ENCODE measurements around the gene SLAMF1.
"Not testable (repeated sequence)": the region's sequence is repeated elsewhere in the genome, so short reads cannot be mapped to it uniquely, and the experiment has no call there.

The SLAMF1 gene

DNA sequence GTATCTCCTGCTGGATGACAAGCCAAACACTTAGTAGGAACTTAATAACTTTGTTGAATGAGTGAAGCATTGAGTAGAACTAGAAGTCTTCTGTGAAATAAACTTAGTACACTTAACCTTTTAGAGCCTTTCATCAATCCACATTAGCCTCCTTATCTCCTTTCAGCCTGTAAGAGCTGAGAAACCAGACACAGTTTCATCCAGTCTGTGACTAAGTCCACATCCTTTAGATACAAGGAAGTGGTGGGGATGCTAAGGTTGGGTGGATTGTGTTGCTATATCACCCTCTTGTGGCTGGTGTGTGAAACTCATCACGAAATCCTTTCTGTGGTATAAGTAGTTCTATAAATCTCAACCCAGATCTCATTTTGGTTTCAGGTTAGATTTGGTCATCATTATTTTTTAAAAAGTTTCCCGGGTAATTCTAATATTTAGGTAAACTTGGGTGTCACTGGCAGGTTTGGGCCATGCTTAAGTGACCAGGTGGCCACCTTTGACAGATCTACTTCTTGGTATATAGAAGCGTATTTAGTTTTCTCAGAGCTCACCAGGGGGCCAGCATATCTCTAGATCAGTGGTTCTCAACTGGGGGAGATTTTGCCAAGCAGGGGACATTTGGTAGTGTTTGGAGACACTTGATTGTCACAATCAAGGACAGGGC, 39.7 kb downstream of the SLAMF1 start:
- in situ Hi-C loops (cut with MboI; ENCODE audit: low sequenced_read_pairs): loop anchor here (10.0 kb wide), 2 partner anchors 62 to 182 kb away; no protein-coding TSS in a partner anchor

DNA sequence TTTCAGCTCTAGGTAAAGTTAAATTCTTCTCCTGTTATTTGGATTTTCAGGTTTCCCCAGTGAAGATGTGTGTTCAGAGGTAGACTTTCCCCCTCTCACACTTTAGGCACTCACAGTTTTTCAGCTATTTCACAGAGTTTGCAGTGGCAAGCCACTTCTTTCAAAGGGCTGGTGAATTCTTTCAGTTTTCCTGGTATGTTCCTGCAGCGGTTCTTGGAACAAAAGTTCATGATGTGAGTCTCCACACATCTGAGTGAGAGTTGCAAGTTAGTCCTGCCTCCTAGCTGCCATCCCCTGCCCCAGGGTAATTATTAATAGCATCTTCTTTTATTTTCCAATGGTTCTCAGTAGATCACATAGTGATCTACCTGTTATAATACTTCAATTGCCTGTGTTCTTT, 40.2 kb downstream of the SLAMF1 start:
- in situ Hi-C loops (cut with MboI; ENCODE audit: low sequenced_read_pairs): loop anchor here (10.0 kb wide), 2 partner anchors 62 to 182 kb away; no protein-coding TSS in a partner anchor

DNA sequence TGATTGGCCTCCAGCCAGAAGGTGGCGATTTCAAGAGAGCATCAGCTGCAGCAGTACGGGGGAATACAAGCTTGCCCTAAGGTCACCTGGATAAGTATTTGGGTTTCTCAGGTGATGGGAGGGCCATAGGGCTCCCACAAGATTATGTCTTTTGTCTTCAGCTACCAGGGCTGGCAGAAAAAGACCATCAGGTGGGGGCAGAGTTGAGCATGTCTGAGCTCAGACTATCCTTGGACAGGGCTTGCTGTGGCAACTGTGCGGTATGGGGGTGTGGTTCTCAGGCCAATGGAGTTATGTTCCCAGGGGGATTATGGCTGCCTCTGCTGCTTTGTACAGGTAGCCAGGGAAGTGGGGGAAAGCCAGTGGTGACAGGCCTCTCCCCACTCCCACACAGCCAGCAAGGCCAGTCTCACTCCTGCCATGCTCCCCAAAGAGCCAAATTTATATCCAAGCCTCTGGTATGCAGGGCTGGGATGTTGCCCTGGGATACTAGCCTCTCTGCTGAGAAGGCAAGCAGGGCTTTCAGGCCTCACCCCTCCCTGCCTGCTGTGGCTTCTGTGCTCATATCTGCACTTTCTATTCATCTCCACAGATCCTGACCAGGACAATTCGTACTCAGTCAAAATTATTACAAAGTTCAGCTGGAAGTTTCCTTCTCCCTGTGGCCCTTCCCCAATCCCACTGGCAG, 40.9 kb downstream of the SLAMF1 start:
- in situ Hi-C loops (cut with MboI; ENCODE audit: low sequenced_read_pairs): loop anchor here (10.0 kb wide), 2 partner anchors 61 to 181 kb away; no protein-coding TSS in a partner anchor

DNA sequence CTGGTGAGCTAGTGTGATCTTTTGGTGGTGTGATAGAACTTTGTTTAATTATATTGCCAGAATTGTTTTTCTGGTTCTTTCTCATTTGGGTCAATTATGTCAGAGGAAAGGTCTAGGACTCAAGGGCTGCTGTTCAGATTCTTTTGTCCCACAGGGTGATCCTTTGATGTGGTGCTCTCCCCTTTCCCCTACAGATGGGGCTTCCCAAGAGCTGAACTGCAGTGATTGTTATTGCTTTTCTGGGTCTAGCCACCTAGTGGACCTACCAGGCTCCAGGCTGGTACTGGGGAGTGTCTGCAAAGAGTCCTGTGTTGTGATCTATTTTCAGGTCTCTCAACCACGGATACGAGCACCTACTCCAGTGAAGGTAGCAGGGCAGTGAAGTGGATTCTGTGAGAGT, 41.6 kb downstream of the SLAMF1 start:
- in situ Hi-C loops (cut with MboI; ENCODE audit: low sequenced_read_pairs): loop anchor here (10.0 kb wide), 2 partner anchors 60 to 180 kb away; no protein-coding TSS in a partner anchor

GRCh38 chr1:160597705-160598104, 49.1 kb downstream of the SLAMF1 start:
- in situ Hi-C loops (cut with MboI; ENCODE audit: low sequenced_read_pairs): no loop called here

DNA sequence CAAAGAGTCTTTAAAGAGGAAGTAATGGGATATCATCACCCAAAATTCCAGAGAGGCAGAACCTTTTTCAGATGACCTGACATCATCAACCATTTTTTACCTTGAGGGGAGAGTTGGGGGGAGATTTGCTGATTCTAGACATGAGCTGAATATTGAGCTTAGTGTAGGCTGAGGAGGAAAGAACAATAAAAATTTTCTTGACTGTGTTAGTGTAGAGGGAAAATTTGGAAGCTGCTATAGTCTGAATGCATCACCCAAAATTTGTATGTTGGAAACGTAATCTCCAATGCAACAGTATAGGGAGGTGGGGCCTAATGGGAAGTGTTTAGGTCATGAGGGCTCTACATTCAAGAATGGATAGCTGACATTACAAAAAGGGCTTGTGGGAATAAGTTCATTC, 49.8 kb downstream of the SLAMF1 start:
- in situ Hi-C loops (cut with MboI; ENCODE audit: low sequenced_read_pairs): no loop called here

DNA sequence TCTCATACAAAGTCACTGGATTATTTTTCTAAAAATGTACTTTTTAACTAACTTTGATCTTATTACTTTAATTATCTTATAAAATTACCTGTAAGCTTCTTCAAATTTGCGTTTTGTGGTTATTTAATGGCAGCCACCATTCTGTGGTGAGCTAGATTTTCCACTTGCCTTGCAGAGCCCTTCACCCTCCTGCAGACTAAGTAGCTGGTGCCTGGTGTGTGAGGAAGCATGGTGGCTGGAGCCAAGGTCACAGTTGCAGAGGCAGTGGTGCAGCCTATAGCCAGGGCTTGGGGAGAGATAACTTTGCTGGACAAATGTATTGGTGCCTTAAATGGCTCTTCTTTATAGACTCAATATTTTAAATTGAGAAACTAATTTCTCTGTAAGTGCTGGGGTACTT, 56.4 kb downstream of the SLAMF1 start:
- in situ Hi-C loops (cut with MboI; ENCODE audit: low sequenced_read_pairs): no loop called here

GRCh38 chr1:160588468-160588867, 58.4 kb downstream of the SLAMF1 start:
- in situ Hi-C loops (cut with MboI; ENCODE audit: low sequenced_read_pairs): no loop called here

GRCh38 chr1:160584784-160585183, 62.1 kb downstream of the SLAMF1 start:
- in situ Hi-C loops (cut with MboI; ENCODE audit: low sequenced_read_pairs): no loop called here

DNA sequence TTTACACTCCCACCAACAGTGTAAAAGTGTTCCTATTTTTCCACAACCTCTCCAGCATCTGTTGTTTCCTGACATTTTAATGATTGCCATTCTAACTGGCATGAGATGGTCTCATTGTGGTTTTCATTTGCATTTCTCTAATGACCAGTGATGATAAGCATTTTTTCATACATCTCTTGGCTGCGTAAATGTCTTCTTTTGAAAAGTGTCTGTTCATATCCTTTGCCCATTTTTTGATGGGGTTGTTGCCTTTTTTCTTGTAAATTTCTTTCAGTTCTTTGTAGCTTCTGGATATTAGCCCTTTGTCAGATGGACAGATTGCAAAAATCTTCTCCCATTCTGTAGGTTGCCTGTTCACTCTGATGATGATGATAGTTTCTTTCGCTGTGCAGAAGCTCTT, 63.9 kb downstream of the SLAMF1 start:
- in situ Hi-C loops (cut with MboI; ENCODE audit: low sequenced_read_pairs): not testable (repeated sequence)

DNA sequence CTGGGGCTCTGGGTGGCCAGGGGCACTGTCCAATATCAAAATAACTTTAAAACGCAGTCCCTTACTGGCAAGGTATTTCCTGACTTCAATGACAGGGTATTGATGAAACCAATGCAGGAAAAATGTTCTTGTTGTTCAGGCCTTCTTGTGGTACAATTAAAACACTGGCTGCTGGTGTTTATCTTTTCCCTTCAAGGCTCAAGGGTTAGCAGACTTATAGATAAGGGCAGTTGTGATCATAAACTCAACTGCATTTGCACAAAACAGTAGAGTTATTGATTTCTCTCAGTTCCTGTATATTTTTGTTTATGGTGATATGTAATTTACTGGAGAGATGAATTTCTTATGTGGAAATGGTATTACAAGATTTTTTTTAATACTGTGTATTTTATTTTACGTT, 64.9 kb downstream of the SLAMF1 start:
- in situ Hi-C loops (cut with MboI; ENCODE audit: low sequenced_read_pairs): no loop called here

DNA sequence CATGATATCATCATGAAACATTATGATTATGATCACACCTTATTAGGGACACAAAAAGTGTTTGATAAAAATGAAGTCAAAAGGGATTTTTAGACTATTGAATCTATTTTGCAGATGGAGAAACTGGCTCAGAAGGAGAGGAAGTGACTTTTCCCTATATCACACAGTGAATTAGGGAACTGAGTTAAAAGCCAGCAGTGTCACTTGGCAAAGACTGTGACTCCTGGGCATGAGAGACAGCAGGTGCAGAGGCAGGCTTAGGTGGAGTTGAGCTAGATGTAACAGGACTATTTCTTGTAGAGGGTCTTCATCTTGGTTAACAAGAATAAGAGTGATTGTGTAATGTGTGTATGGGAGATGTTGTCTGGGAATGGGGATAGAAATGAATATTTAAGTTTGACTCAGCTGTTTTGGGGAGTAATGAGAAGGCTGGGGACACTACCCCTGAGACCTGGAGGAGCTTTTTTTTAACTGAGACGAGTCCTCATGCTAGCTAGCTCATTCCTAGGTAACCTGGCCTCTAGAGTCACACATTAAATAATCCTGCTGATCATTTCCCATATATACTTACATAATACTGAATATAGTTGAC, 66.5 kb downstream of the SLAMF1 start:
- in situ Hi-C loops (cut with MboI; ENCODE audit: low sequenced_read_pairs): no loop called here

DNA sequence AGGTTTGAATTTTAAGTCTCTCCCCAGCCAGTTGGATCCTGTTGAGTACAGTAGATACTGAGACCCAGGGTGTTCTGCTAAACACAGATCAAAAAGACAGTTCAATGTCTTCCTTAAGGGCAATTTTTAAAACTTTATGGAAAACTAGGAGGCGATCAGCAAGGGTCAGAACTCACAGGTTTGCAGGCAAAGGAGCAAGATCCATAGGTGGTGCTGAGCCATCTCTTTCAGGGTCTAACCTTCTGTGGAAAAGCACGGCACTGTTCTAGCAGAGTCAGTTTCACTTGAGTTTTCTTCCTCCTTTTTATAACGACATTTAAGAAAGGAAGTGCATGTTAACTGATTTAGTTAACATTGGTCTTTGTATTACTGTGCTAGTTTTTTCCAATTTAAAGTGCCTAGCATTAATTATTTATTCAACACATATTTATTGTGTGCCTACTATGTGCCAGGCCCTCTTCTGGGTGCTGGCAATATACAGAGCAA, 67.6 kb downstream of the SLAMF1 start, which contains the start of gene CD84:
Gene CD84, minus strand, starts transcription at position 281 of the 486 bp plus-strand sequence. Its CDS starts 59 bp downstream, at position 222.
- in situ Hi-C loops (cut with MboI; ENCODE audit: low sequenced_read_pairs): no loop called here

DNA sequence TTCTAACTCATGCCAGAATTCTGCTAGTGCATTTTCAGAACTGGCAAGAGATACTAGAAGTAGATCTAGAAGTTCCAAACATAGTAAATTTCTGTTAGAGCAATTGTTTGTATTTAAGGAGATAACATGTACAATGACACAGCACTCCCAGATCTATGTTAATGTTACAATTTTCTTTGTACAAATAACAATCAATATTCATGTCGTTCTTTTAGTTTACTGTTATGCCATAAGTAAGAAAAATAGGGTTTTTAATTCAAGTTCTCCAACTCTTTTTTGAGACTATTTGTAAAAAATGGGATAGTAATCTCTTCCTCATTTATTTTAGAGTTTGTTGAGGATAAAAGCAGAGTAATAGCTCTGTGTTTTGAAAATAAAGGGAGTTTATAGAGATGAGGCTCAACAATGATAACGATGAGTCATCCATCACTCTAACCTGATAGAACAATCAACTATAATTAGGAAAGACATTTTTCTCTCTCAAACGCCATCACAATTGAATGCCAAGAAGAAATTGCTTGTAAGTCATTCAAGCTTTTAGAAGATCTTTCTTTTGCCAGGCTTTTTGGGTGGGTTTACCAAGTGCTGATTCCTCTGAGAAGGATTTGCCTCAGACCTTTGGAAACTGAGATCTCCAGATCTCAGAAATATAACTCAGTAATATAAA, 68.2 kb downstream of the SLAMF1 start:
- in situ Hi-C loops (cut with MboI; ENCODE audit: low sequenced_read_pairs): no loop called here

GRCh38 chr1:160578175-160578524, 68.7 kb downstream of the SLAMF1 start:
- in situ Hi-C loops (cut with MboI; ENCODE audit: low sequenced_read_pairs): no loop called here

DNA sequence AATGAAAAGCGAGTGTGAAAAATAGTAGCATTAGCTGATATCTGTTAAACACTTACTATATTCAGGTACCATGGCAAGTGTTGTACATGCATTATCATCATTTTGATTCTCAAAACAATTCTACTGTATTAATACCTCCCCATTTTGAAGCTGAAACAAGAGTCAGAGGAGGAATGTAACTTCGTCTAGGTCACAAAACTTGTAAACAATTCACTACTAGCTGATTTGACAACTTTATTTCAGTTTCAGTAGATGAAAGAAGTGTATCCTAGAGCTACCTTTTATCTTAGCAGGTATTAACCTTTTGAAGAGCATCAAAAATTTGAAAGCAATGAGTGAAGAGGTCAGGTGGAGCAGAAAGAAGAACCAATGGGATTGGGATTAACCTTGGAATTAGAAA, 69.2 kb downstream of the SLAMF1 start:
- in situ Hi-C loops (cut with MboI; ENCODE audit: low sequenced_read_pairs): no loop called here

DNA sequence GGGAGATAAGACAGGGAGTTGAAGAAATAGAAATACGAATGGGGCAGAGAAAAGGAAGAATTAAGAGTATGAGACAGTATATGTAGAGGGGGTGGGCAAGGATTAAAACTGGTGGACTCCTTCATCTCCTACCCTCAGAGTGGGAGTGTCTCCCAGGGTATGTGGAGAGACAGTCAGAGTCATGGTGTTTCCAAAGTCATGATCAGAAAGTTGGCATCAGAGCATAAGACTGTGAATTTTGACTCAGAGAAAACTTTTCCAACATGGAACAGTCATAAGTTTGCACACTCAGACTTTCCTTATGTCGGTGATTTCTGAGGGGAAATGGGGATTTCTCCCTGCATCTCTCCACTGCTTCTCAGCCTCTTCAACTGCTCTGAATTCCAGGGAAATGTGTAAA, 70.0 kb downstream of the SLAMF1 start:
- in situ Hi-C loops (cut with MboI; ENCODE audit: low sequenced_read_pairs): no loop called here

DNA sequence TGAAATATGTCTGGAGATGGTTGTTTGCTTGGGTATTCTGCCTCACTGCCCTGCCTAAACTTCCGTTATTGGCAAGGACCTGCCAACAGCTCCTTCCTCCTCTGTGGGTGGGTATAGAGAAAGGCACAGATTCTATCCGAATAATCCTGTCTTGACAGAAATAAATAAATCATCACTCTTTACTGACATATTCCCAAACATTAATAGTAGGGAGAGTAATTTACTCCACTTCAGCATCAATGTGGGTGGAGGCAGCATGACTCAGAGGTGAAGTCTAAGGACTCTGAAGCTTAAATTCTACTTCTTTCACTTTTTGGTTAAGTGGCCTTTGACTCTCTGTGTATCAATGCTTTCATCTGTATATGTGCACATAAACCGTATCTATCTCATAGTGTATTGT, 70.5 kb downstream of the SLAMF1 start:
- in situ Hi-C loops (cut with MboI; ENCODE audit: low sequenced_read_pairs): no loop called here

DNA sequence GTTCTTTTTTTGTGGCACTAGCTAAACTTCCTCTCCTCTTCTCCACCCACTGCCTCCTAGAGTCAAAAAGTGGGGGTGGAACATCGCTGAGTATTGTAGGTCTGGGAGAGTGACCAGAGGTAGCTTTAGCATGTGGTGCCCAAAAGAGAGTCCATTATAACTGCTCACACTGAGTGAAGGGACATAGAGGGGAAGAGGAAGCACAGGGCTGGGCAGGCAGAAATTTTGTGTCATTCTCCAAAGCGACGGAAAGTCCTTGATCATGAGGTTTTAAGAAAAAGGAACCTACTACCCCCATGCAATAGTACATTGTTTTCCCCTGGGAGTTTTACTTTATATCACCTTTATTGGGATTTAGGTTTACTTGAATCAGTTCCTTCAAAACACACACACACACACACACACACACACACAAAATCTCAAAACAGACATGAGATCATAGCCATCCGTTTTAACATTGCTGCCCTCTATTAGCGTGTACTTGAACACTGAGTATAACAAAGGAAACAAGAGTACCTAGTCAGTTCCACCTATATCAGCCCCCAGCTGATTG, 71.7 kb downstream of the SLAMF1 start:
- in situ Hi-C loops (cut with MboI; ENCODE audit: low sequenced_read_pairs): no loop called here

DNA sequence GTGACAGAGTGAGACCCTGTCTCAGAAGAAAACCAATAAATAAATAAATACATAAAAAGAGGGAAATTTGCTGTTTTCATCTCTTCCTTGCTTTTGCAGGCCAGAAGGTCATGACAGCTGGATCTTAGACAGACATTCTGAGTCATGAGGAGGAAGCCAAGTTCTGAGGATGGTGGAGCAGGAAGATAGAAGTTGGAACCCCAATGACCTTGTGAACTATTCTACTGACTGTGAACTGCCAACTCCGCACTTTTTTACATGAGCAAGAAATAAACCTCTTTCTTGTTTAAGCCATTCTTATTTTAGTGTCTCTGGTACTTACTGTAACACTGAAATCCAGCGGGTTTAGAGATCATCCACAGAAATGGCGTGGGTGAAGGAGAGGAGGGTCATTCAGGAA, 76.0 kb downstream of the SLAMF1 start:
- in situ Hi-C loops (cut with MboI; ENCODE audit: low sequenced_read_pairs): no loop called here

DNA sequence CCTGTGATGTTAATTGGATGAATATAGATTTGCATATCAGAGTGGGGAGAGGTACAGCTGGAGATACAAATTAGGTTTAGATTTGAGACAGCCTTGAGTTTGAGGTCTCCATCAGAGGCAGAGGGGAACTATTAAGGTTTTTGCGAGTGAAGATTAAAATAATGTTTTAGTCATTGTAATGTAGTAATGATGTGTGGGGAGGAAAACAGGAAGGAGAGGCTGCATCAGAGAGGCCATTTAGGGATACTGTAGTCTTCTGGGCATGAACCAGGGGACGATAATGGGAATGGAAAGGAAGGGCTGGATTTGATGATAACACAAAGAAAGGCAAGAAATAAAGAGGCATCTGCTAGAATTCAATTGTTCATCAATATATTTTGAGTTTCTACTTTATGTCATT, 77.0 kb downstream of the SLAMF1 start:
- in situ Hi-C loops (cut with MboI; ENCODE audit: low sequenced_read_pairs): no loop called here
